Adrenal gland (tissue), 12 donors: Measurements from ENCODE around the gene MOB3B. TPM values are rescaled to one million over a fixed set of nuclear protein-coding genes. Genes with fewer than 3 reads are reported as not detected.

Experiments
- DNase-seq, 7 donors: peaks; one replicate each; pipeline ENCODE4 v3.0.0-alpha.2; 2019 to 2020
- H3K27ac ChIP-seq, 5 donors: fragments of 200-600 bp; sonication (generic) in 4 of 5; 1 replicate in 3 of 5; 2 replicates in 2 of 5; pipeline versions ENCODE4 v1.5.1 to v1.8.0; 2016 to 2020; ENCODE audit warnings: mild to moderate bottlenecking in 1 of 5
- H3K27me3 ChIP-seq: fragments of 200-600 bp; 2 replicates; pipeline ENCODE4 v1.8.0; 2021
- H3K36me3 ChIP-seq, 2 donors: fragments of 200-600 bp; replicated peaks in 1 of 2; 1 replicate in 1 of 2; 2 replicates in 1 of 2; pipeline versions ENCODE4 v1.5.1 to v1.8.0; 2018 to 2022
- H3K4me1 ChIP-seq, 2 donors: fragments of 200-600 bp; replicated peaks in 1 of 2; 1 replicate in 1 of 2; 2 replicates in 1 of 2; pipeline versions ENCODE4 v1.5.1 to v1.8.0; 2018 to 2021
- H3K4me3 ChIP-seq, 4 donors: fragments of 200-600 bp; sonication (generic) in 3 of 4; one replicate each; pipeline ENCODE4 v1.5.1; 2016 to 2018
- H3K9me3 ChIP-seq, 3 donors: fragments of 200-600 bp; sonication (generic) in 1 of 3; replicated peaks in 1 of 3; 1 replicate in 2 of 3; 2 replicates in 1 of 3; pipeline versions ENCODE4 v1.5.1 to v1.8.0; 2016 to 2021
- CTCF ChIP-seq, 6 experiments: fragments of 450-650 bp in 4 of 6; fragments of 200-600 bp in 2 of 6; sonication (generic) in 1 of 6; IDR thresholded peaks; 1 replicate in 5 of 6; 2 replicates in 1 of 6; pipeline versions ENCODE4 v1.5.1 to v1.8.0; 2016 to 2021; ENCODE audit warnings: antibody characterized with exemption in 6 of 6, mild to moderate bottlenecking in 2 of 6, moderate library complexity in 1 of 6
- POLR2A ChIP-seq, 2 donors: fragments of 450-650 bp; IDR thresholded peaks; one replicate each; pipeline ENCODE4 v1.6.1; 2017; ENCODE audit warnings: antibody characterized with exemption in 2 of 2, mild to moderate bottlenecking in 2 of 2, moderate library complexity in 1 of 2
- WGBS, 4 donors: extraction: QIAGEN DNeasy Blood & Tissue Kit in 2 of 4; methylation state at CpG; one replicate each; pipeline versions ENCODE4 v1.1.5 to v1.1.7; 2013 to 2017; 5-methylcytosine and 5-hydroxymethylcytosine counted together
- intact Hi-C, 2 donors: fragments of 100-400 bp; cut with DNase I; formaldehyde crosslinking; loops; one replicate each; pipeline versions ENCODE4 v1.14.1 to v1.15.0; 2022 to 2023
- polyA plus RNA-seq, 3 donors: library from polyadenylated mRNA; stranded (reverse); fragments of 200-250 nt in 2 of 3; fragments of 350-450 nt in 1 of 3; fragmentation: Illumina TruSeq in 1 of 3; extraction: RNeasy Lipid Tissue Mini Kit (QIAGEN cat#74804) in 1 of 3; gene quantifications; one replicate each; pipeline ENCODE4 v1.2.3, GENCODE V29; 2013 to 2014
- total RNA-seq, 9 donors: library from RNA; depleted of rRNA in 4 of 9; stranded (reverse); fragments of >200 nt in 4 of 9; fragments of 120-200 nt in 1 of 9; fragmentation: NEBNext Ultra II Directional in 1 of 9; extraction: Animal tissue kit (Norgen Biotek cat#: 25700) in 1 of 9; gene quantifications; one replicate each; pipeline versions ENCODE4 v1.1.0 to v1.2.4, GENCODE V29; 2013 to 2023
- donor health status: healthy with polysubstance abuse.
- donor health status: Bipolar disorder and iron deficiency.
- donor health status: DM: yes; HTN: yes; CAD: no.
- donor health status: DM: no; HTN: no; CAD: no.
- donor health status: DM: no; HTN: no; CAD: no.
- donor health status: DM: yes; HTN: yes; CAD: no.

Gene MOB3B
- total and polyA plus RNA-seq, 12 donors, result 1.3 to 9.0 (median 3.4) TPM

- Histone ChIP-seq H3K4me3 (no peak overlapping the region), H3K36me3 (no peaks in the 10 kb centered on the region), H3K27me3 (no peaks in the 10 kb centered on the region), H3K27ac (no peak overlapping the region), H3K4me1 (no peaks in the 10 kb centered on the region), H3K9me3 (no peaks in the 10 kb centered on the region)
- 63 to 75% (median 67%) methylated on average over 4 to 5 of the region's 5 CpGs for WGBS, 4 donors
- DNase-seq, result no peak
- no peak for TF ChIP-seq CTCF (IDR thresholded peaks at IDR 0.05)
- no peak for TF ChIP-seq POLR2A (IDR thresholded peaks at IDR 0.05)
- intact Hi-C loops, result no loop called here
These were observed 42.4 kb downstream of the MOB3B start for GRCh38 chr9:27487128-27487640.

- Histone ChIP-seq H3K27me3 (no peaks in the 10 kb centered on the region), H3K4me1 (no peaks in the 10 kb centered on the region), H3K9me3 (no peaks in the 10 kb centered on the region), H3K27ac (no peak overlapping the region), H3K4me3 (no peak overlapping the region), H3K36me3 (no peaks in the 10 kb centered on the region)
- WGBS, 4 donors, result 91 to 100% (median 99%) methylated on average over 1 of the region's 1 CpG
- intact Hi-C loops, result no loop called here
- TF ChIP-seq CTCF (IDR thresholded peaks at IDR 0.05), result no peak
- TF ChIP-seq POLR2A (IDR thresholded peaks at IDR 0.05), result no peak
- DNase-seq, result no peak
These were observed 44.5 kb downstream of the MOB3B start for GRCh38 chr9:27485158-27485557.

DNA sequence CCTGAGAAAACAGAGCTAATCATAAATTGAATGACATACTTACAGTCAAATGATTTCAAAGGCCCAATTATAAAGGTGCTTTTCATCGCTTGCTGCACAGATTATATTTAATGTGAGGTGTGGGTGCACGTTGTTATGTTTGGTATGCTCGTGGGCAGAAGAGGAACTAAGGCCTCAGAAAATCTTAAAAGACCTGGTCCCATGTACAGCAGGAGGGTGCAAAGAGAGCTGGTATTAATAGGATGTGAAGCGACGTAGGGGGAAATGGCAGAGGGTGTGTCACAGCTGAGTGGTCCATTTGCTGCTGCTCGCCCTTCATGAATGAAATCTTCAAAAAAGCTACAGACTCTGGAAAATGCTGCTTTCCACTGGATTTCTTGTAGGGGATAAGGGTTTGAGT is 46.0 kb downstream of the MOB3B start:
- H3K4me1 ChIP-seq, result no peaks in the 10 kb centered on the region
- no peak overlapping the region for H3K27ac ChIP-seq
- no peaks in the 10 kb centered on the region for H3K27me3 ChIP-seq
- no peak for DNase-seq
- 90 to 93% (median 92%) methylated on average over 6 of the region's 6 CpGs for WGBS, 4 donors
- intact Hi-C loops, result no loop called here
- no peak overlapping the region for H3K4me3 ChIP-seq
- no peaks in the 10 kb centered on the region for H3K36me3 ChIP-seq
- TF ChIP-seq POLR2A (IDR thresholded peaks at IDR 0.05), result no peak
- no peak for TF ChIP-seq CTCF (IDR thresholded peaks at IDR 0.05)
- H3K9me3 ChIP-seq, result no peaks in the 10 kb centered on the region

DNA sequence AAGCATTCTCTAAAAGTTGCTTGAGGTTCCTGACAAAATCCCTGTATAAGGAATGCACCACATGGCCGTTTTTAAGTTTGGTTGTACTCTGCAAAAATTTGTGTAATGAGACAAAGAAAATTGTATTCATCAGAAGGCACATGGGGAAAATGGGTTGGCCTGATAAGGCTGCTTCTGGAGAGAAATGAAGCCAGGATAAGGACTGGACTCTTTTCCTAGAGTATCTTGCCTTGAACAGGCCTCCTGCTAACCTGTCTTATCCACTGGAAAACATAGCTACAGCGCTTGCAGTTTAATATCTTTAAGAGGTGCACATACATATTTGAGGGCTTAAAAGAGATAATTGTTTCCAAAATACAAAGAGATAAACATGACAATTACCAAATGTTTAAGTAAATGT is 46.9 kb downstream of the MOB3B start:
- Histone ChIP-seq H3K36me3 (no peaks in the 10 kb centered on the region), H3K9me3 (no peaks in the 10 kb centered on the region), H3K27ac (no peak overlapping the region), H3K27me3 (no peaks in the 10 kb centered on the region), H3K4me3 (no peak overlapping the region), H3K4me1 (no peaks in the 10 kb centered on the region)
- DNase-seq, result no peak
- 81 to 91% (median 87%) methylated on average over 2 of the region's 2 CpGs for WGBS, 4 donors
- intact Hi-C loops, result no loop called here
- TF ChIP-seq CTCF (IDR thresholded peaks at IDR 0.05) (no peak), POLR2A (IDR thresholded peaks at IDR 0.05) (no peak)
